Measurements from ENCODE around the gene UNK. TPM values are rescaled to one million over a fixed set of nuclear protein-coding genes. Genes with fewer than 3 reads are reported as not detected.
"Not testable (repeated sequence)": the region's sequence is repeated elsewhere in the genome, so short reads cannot be mapped to it uniquely, and the experiment has no call there.

Gene UNK
- total and polyA plus RNA-seq, 4 donors: 4.0 to 16.4 (median 8.9) TPM

DNA sequence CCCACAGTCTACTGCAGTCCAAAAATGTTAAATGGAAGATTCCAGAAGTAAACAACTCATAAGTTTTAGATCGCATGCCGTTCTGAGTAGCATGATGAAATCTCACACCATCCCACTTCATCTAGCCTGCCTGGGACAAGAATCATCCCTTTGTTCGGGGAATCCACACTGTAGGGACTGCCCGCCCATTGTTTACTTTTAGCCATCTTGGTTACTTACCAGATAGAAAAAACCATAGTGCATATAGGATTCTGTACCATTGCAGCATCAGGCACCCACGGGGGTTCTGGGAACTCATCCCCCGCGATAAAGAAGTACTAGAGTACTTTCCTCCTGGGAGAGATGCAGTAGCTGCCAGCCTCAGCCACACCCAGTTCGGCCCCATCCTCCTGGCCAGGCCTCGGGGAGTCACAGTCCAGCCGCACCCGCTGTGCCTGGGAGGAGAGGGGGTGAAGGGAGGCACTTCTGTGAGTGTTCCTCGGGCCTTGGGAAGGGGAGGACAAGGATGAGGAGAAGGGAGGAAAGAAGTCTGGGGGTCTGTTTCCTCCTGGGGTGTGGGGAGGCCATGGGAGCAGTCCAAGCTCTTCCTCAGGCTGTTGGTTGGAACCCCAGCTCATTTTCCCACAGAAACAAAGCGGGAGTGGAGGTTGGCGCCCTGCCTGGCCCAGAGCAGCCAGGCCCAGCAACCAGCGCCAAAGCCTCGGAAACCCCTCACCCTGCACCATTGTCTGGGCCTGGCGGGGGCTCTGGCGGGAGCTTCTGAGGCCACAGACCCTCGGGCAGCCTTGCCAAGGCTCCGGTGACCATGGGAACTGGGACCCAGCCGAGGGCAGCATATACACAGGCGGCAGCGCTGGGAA is 84.9 kb downstream of the UNK start (continued):
- TF ChIP-seq, protein P1, sequence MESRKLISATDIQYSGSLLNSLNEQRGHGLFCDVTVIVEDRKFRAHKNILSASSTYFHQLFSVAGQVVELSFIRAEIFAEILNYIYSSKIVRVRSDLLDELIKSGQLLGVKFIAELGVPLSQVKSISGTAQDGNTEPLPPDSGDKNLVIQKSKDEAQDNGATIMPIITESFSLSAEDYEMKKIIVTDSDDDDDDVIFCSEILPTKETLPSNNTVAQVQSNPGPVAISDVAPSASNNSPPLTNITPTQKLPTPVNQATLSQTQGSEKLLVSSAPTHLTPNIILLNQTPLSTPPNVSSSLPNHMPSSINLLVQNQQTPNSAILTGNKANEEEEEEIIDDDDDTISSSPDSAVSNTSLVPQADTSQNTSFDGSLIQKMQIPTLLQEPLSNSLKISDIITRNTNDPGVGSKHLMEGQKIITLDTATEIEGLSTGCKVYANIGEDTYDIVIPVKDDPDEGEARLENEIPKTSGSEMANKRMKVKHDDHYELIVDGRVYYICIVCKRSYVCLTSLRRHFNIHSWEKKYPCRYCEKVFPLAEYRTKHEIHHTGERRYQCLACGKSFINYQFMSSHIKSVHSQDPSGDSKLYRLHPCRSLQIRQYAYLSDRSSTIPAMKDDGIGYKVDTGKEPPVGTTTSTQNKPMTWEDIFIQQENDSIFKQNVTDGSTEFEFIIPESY (IDR thresholded peaks at IDR 0.05): no peak
- TF ChIP-seq RXRA (IDR thresholded peaks at IDR 0.05): no peak

DNA sequence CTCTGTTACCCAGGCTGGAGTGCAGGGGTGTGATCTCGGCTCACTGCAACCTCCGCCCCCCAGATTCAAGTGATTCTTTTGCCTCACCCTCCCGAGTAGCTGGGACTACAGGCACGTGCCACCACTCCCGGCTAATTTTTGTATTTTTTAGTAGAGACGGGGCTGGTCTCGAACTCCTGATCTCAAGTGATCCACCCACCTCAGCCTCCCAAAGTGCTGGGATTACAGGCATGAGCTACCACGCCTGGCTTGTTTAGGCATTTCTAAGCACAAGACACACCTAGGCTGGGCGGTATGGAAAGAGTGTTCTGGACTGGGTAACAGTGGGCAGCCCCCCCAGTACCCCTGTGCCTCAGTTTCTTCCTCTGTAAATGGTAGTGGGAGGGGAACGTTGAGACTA is 85.6 kb downstream of the UNK start:
- not testable (repeated sequence) for H3K4me1 ChIP-seq (ENCODE audit: control insufficient read depth in 4 of 4, insufficient read depth in 4 of 4, low read length in 3 of 4); H3K27ac ChIP-seq (ENCODE audit: low read depth in 1 of 2, low read length in 2 of 2); H3K27me3 ChIP-seq (ENCODE audit: control insufficient read depth in 4 of 4, insufficient read depth in 4 of 4, low read length in 3 of 4); DNase-seq (ENCODE audit: low spot score); H3K9me3 ChIP-seq (ENCODE audit: control insufficient read depth in 4 of 4, low read length in 3 of 4); H3K9ac ChIP-seq (ENCODE audit: low read depth in 1 of 2, low read length in 2 of 2); H3K4me3 ChIP-seq (ENCODE audit: low read depth in 1 of 3, low read length in 3 of 3); H3K36me3 ChIP-seq (ENCODE audit: control insufficient read depth in 4 of 4, insufficient read depth in 3 of 4, low read depth in 1 of 4, low read length in 3 of 4)
- WGBS: 91% methylated on average over 10 of the region's 10 CpGs

DNA sequence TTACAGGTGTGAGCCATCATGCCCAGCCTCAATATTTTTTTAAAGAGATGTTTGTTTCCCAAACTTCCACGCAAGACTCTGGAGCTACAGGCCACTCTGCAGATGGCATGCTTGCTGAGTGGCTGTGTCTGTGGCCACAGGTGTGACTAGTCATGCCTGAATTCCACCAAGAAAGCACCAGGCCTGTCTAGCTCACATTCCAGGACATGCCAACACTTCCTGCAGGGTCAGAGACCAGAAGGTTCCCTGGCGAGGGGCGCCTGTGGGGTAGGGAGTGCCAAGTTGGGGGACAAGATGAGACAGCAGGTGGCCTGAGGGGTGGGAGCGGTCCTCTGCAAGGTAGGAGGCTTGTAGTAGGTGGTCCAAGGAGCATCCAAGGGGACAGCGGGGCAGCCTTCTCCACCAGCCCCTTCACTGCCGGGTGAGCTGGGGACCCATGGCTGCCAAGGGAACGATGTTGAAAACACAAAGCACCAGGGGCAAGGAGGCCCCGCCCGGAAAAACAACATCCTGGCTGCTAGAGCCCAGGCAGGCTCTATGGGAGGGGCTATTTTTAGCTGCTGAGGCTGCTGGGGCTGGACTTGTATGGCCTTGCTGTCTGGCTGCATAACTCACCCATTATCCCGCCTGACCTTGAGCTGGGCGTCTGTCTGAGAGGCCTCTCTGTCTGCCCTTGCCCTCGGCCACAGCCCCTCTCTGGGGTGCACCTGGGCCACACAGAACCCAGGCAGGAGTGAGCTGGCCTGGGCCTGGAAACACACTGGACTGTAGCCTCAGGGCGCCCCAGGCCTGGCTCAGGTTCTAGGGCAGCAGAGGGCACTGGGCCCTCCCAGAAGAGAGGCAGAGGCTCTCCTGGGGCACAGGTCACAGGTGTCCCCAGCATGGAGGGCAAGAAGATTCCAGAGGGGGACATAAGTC is 88.1 kb downstream of the UNK start:
- Histone ChIP-seq H3K9me3 (ENCODE audit: control insufficient read depth in 4 of 4, low read length in 3 of 4) (no peaks in the 10 kb centered on the region), H3K27me3 (ENCODE audit: control insufficient read depth in 4 of 4, insufficient read depth in 4 of 4, low read length in 3 of 4) (no peaks in the 10 kb centered on the region), H3K27ac (ENCODE audit: low read depth in 1 of 2, low read length in 2 of 2) (peak overlapping the region; percentile 51 to 68), H3K36me3 (ENCODE audit: control insufficient read depth in 4 of 4, insufficient read depth in 3 of 4, low read depth in 1 of 4, low read length in 3 of 4) (peaks cover 0 to 7% (median 3%) of the 10 kb centered on the region in 4 donors), H3K9ac (ENCODE audit: low read depth in 1 of 2, low read length in 2 of 2) (no peak overlapping the region), H3K4me3 (ENCODE audit: low read depth in 1 of 3, low read length in 3 of 3) (no peak overlapping the region), H3K4me1 (ENCODE audit: control insufficient read depth in 4 of 4, insufficient read depth in 4 of 4, low read length in 3 of 4) (peaks cover 12 to 28% (median 20%) of the 10 kb centered on the region in 4 donors)
- WGBS: 72% methylated on average over 13 of the region's 13 CpGs
- TF ChIP-seq, protein P2, sequence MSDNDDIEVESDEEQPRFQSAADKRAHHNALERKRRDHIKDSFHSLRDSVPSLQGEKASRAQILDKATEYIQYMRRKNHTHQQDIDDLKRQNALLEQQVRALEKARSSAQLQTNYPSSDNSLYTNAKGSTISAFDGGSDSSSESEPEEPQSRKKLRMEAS (IDR thresholded peaks at IDR 0.05): no peak
- TF ChIP-seq, protein P1 (IDR thresholded peaks at IDR 0.05): no peak
- TF ChIP-seq RXRA (IDR thresholded peaks at IDR 0.05): peak in 1 of 2 donors; percentile 8
- peak; percentile 17 for TF ChIP-seq NR2F2 (IDR thresholded peaks at IDR 0.05)
- peak; percentile 38 for TF ChIP-seq SP1 (IDR thresholded peaks at IDR 0.05)
- TF ChIP-seq EGR1 (IDR thresholded peaks at IDR 0.05; ENCODE audit: low read depth in 2 of 2): no peak
- TF ChIP-seq, protein P3, sequence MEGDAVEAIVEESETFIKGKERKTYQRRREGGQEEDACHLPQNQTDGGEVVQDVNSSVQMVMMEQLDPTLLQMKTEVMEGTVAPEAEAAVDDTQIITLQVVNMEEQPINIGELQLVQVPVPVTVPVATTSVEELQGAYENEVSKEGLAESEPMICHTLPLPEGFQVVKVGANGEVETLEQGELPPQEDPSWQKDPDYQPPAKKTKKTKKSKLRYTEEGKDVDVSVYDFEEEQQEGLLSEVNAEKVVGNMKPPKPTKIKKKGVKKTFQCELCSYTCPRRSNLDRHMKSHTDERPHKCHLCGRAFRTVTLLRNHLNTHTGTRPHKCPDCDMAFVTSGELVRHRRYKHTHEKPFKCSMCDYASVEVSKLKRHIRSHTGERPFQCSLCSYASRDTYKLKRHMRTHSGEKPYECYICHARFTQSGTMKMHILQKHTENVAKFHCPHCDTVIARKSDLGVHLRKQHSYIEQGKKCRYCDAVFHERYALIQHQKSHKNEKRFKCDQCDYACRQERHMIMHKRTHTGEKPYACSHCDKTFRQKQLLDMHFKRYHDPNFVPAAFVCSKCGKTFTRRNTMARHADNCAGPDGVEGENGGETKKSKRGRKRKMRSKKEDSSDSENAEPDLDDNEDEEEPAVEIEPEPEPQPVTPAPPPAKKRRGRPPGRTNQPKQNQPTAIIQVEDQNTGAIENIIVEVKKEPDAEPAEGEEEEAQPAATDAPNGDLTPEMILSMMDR (IDR thresholded peaks at IDR 0.05; ENCODE audit: low read depth, low read length, missing input control): no peak
- DNase-seq (ENCODE audit: low spot score): no peak
